Measurements from ENCODE around the gene PKN1.

The PKN1 gene

GRCh38 chr19:14515501-14516047, 82.5 kb downstream of the PKN1 start:
- DNase-seq (ENCODE audit: low read depth) = no peak

DNA sequence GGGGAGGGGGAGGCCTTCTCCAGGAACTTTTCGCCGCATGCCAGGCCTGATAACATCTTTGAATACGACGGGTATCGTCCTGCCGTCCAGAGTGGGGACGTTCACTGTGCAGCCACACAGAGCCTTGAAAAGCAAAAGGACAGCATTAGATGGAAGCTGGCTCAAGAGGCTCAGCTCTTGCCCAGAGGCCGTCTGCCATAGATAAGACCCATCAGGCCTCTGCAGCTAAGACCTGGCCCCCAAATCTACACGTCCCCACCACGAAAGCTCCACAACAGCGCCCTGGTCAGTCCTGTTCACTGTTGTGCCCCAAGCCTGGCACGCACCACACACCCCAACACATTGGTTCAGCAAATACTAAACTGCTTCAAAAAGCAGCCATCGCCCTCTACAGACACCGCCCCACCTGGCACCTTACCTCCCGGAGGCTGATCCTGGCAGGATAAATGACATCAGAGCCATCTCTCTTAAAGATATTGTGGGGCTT, 83.0 kb downstream of the PKN1 start:
- no peak for DNase-seq (ENCODE audit: low read depth)

GRCh38 chr19:14516746-14517438, 83.8 kb downstream of the PKN1 start:
- no peak for DNase-seq (ENCODE audit: low read depth)

DNA sequence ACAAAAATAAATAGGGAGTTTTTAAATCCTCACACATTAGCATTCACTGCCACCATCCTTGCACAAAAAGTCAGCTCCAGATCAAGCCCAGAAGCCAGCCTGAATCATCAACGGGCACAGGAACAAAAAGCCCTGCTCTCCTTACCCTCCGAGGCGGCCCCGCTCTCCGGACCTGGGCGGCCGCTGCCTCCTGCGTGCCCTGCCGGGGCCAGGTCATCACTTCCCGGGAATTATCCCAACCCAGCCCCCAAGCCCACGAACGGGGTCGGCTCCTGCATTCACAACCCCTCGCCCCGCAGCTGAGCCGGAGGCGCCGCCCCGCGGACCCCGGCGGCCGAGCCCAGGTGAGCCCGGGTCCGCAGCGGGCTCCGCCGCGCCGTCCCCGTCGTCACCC, 84.3 kb downstream of the PKN1 start:
- no peak for DNase-seq (ENCODE audit: low read depth)

- peak; percentile 97 for DNase-seq (ENCODE audit: low read depth)
These were observed 84.9 kb downstream of the PKN1 start, which contains the start of gene DNAJB1 for GRCh38 chr19:14517840-14518505. Gene DNAJB1, minus strand, starts transcription at chr19:14518397. Its CDS starts 48 bp downstream, at chr19:14518349.

GRCh38 chr19:14519245-14519859, 86.2 kb downstream of the PKN1 start:
- no peak for DNase-seq (ENCODE audit: low read depth)

- no peak for DNase-seq (ENCODE audit: low read depth)
These were observed 86.8 kb downstream of the PKN1 start for GRCh38 chr19:14519860-14520407.

DNA sequence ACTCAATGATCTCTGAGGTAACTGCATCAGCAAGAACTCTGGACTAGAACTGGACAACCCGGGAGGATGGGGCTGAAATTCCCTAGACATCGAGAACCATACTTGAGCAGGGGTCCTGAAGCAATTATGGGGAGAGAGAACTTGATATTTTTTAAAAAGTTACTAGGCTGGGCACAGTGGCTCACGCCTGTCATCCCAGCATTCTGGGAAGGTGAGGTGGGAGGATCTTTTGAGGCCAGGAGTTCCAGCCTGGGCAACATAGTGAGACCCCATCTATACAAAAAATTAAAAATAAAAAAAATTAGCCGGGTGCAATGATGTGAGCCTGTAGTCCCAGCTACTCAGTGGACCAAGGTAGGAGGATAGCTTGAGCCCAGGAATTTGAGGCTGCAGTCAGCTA, 87.4 kb downstream of the PKN1 start:
- DNase-seq (ENCODE audit: low read depth) = no peak

All from T follicular helper cell (primary cell).